HepG2 (cell line): Measurements from ENCODE around the gene ARAP3. TPM values are rescaled to one million over a fixed set of nuclear protein-coding genes. Genes with fewer than 3 reads are reported as not detected.

ENCODE experiments used
- ATF7 ChIP-seq, 2 experiments: fragments of 450-650 bp in 1 of 2; sonication (generic) in 1 of 2; formaldehyde crosslinking in 1 of 2; IDR thresholded peaks; 2 replicates each; pipeline versions ENCODE4 v1.4.0 to v1.6.1; 2016 to 2020; ENCODE audit warnings: antibody characterized with exemption in 1 of 2, mild to moderate bottlenecking in 1 of 2, missing genetic modification reagents in 1 of 2
- FOXK1 ChIP-seq: sonication (generic); formaldehyde crosslinking; IDR thresholded peaks from 2 replicates; pipeline ENCODE4 v1.4.0; 2020; ENCODE audit warnings: low read depth, missing genetic modification reagents, borderline replicate concordance
- HOXA7 ChIP-seq: sonication (generic); formaldehyde crosslinking; IDR thresholded peaks from 2 replicates; pipeline ENCODE4 v1.8.1; 2022; ENCODE audit warnings: mild to moderate bottlenecking, missing genetic modification reagents, moderate library complexity
- ONECUT2 ChIP-seq: sonication (generic); formaldehyde crosslinking; IDR thresholded peaks from 2 replicates; pipeline ENCODE4 v1.4.0; 2020; ENCODE audit warnings: missing genetic modification reagents
- PAX8 ChIP-seq: sonication (generic); formaldehyde crosslinking; IDR thresholded peaks from 2 replicates; pipeline ENCODE4 v1.8.0; 2022; ENCODE audit warnings: mild to moderate bottlenecking, missing genetic modification reagents, borderline replicate concordance
- RARG ChIP-seq: sonication (generic); formaldehyde crosslinking; IDR thresholded peaks from 2 replicates; pipeline ENCODE4 v1.4.0; 2020; ENCODE audit warnings: low read depth, mild to moderate bottlenecking, missing genetic modification reagents
- RELA ChIP-seq: sonication (generic); formaldehyde crosslinking; IDR thresholded peaks from 2 replicates; pipeline ENCODE4 v1.4.0; 2020; ENCODE audit warnings: missing genetic modification reagents
- RFX5 ChIP-seq: IDR thresholded peaks from 2 replicates; pipeline ENCODE4 v1.6.1; 2011; ENCODE audit warnings: low read depth, low read length, improper control_type of control experiment
- SNAI1 ChIP-seq: sonication (generic); formaldehyde crosslinking; IDR thresholded peaks from 2 replicates; pipeline ENCODE4 v1.5.0; 2020; ENCODE audit warnings: mild to moderate bottlenecking, missing genetic modification reagents, borderline replicate concordance
- SRSF1 ChIP-seq: fragments of 200-400 bp; formaldehyde crosslinking; optimal IDR thresholded peaks from 2 replicates; pipeline ENCODE3; 2017; ENCODE audit warnings: mild to moderate bottlenecking, low read depth, low read length, moderate library complexity
- TP53 ChIP-seq: sonication (generic); formaldehyde crosslinking; conservative IDR thresholded peaks from 2 replicates; pipeline ENCODE4 v1.4.0; 2020; ENCODE audit warnings: missing genetic modification reagents
- ZBTB1 ChIP-seq: sonication (generic); formaldehyde crosslinking; IDR thresholded peaks from 2 replicates; pipeline ENCODE4 v1.4.0; 2020; ENCODE audit warnings: missing genetic modification reagents, borderline replicate concordance
- ZFP37 ChIP-seq: sonication (generic); formaldehyde crosslinking; IDR thresholded peaks from 2 replicates; pipeline ENCODE4 v1.4.0; 2020; ENCODE audit warnings: missing genetic modification reagents, borderline replicate concordance
- ZFY ChIP-seq: sonication (generic); formaldehyde crosslinking; IDR thresholded peaks from 2 replicates; pipeline ENCODE4 v1.4.0; 2020; ENCODE audit warnings: missing genetic modification reagents
- ZNF207 ChIP-seq: fragments of 450-650 bp; IDR thresholded peaks from 2 replicates; pipeline ENCODE4 v1.6.1; 2016; ENCODE audit warnings: antibody characterized with exemption, borderline replicate concordance
- ZNF274 ChIP-seq: sonication (generic); formaldehyde crosslinking; IDR thresholded peaks from 2 replicates; pipeline ENCODE4 v1.5.1; 2020; ENCODE audit warnings: mild to moderate bottlenecking, missing genetic modification reagents
- ZNF335 ChIP-seq: sonication (generic); formaldehyde crosslinking; IDR thresholded peaks from 2 replicates; pipeline ENCODE4 v1.4.0; 2020; ENCODE audit warnings: missing genetic modification reagents
- ZNF768 ChIP-seq: sonication (generic); formaldehyde crosslinking; IDR thresholded peaks from 2 replicates; pipeline ENCODE4 v1.4.0; 2020; ENCODE audit warnings: missing genetic modification reagents
- ZNF781 ChIP-seq: sonication (generic); formaldehyde crosslinking; IDR thresholded peaks from 2 replicates; pipeline ENCODE4 v1.5.1; 2020; ENCODE audit warnings: borderline replicate concordance, mild to moderate bottlenecking, missing genetic modification reagents; ENCODE audit errors: not compliant biosample characterization
- ZNF790 ChIP-seq: sonication (generic); formaldehyde crosslinking; IDR thresholded peaks from 2 replicates; pipeline ENCODE4 v1.8.0; 2022; ENCODE audit warnings: missing genetic modification reagents, mild to moderate bottlenecking, borderline replicate concordance
- polyA plus RNA-seq, 8 experiments: library from polyadenylated mRNA; depleted of rRNA in 3 of 8; stranded (reverse) in 7 of 8; unstranded in 1 of 8; fragments of >200 nt; fragmentation: Illumina TruSeq in 4 of 8; extraction: Trizol in 4 of 8; gene quantifications; 2 replicates each; pipeline versions ENCODE4 v1.2.1 to v1.2.3, GENCODE V29; 2011 to 2016; ENCODE audit warnings: low read depth in 4 of 8, missing spikeins in 1 of 8, mixed read lengths in 1 of 8; ENCODE audit not compliant: insufficient read depth in 1 of 8
- total RNA-seq, 5 experiments: library from RNA; depleted of rRNA; stranded (reverse); fragments of >200 nt; fragmentation: Illumina TruSeq; extraction: Trizol; gene quantifications; 2 replicates each; pipeline ENCODE4 v1.2.3, GENCODE V29; 2016; ENCODE audit warnings: low read depth in 1 of 5
- TF ChIP-seq, protein P1 (sequence below): sonication (generic); formaldehyde crosslinking; IDR thresholded peaks from 2 replicates; pipeline ENCODE4 v1.4.0; 2020; ENCODE audit warnings: missing genetic modification reagents, low read depth, mild to moderate bottlenecking, borderline replicate concordance
- TF ChIP-seq, protein P2 (sequence below): sonication (generic); formaldehyde crosslinking; IDR thresholded peaks from 2 replicates; pipeline ENCODE4 v1.4.0; 2020; ENCODE audit warnings: missing genetic modification reagents
- TF ChIP-seq, protein P3 (sequence below): IDR thresholded peaks from 2 replicates; pipeline ENCODE4 v1.6.1; 2016; ENCODE audit warnings: missing compliant biosample characterization, missing genetic modification reagents, borderline replicate concordance
- TF ChIP-seq, protein P4 (sequence below): sonication (generic); formaldehyde crosslinking; IDR thresholded peaks from 2 replicates; pipeline ENCODE4 v1.4.0; 2020; ENCODE audit warnings: low read depth, mild to moderate bottlenecking, missing genetic modification reagents

The ARAP3 gene
- total and polyA plus RNA-seq, 2 of the 13 experiments (the other 11 are each of a cell fraction or from before 2014, with no cell fraction given): 0.25 TPM; not detected in 1

DNA sequence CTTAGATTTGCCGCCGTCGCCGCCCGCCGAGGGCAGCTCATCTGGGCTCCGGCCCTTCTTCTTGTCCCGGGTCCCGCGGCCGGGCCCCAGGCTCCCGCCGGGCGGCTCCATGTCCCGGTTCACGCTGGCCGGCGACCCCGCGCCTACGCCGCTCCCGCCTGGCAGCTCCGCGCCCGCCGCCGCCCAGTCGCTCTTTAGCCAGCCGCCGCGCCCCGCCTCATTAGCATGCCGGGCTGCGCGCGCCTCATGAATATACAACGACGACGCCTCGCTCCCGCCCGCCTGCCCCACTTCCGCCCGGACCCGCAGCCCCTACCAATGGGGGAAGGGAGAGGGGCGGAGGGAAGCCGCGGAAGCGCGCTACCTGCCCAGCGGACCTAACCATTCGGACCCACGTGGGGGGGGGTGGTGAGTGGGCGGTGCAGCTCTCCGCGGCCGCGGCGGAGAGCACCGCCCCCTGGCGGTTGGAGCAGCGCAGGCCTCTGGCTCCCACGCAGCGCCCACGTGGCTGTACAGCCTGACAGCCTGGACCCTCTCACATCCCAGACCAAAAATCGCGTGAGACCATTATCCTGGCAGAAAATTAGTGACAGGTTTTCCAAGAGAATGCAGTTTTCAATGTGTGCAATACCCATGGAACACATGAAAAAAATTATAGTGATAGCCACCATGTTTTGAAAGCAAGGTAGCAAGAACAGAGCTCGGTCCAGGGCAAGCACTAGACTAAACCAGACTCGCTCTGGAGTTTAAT lies 63.1 kb downstream of the ARAP3 start, which contains the start of gene DIAPH1 (continued):
- TF ChIP-seq ZFP37 (CRISPR knock-in tag): no peak
- no peak for TF ChIP-seq RELA
- TF ChIP-seq, protein P1, sequence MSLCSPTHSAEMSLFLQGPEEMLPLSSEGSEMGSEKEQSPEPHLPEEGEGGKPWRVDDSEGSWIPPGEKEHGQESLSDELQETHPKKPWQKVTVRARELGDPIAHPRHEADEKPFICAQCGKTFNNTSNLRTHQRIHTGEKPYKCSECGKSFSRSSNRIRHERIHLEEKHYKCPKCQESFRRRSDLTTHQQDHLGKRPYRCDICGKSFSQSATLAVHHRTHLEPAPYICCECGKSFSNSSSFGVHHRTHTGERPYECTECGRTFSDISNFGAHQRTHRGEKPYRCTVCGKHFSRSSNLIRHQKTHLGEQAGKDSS: peak; percentile 71; the same call in 1 of the 2 replicates
- peak; percentile 82; the same call in 1 of the 2 replicates for TF ChIP-seq SNAI1 (CRISPR knock-in tag)
- TF ChIP-seq PAX8 (CRISPR knock-in tag): no peak
- TF ChIP-seq RFX5: no peak
- no peak for TF ChIP-seq HOXA7
- TF ChIP-seq, protein P2, sequence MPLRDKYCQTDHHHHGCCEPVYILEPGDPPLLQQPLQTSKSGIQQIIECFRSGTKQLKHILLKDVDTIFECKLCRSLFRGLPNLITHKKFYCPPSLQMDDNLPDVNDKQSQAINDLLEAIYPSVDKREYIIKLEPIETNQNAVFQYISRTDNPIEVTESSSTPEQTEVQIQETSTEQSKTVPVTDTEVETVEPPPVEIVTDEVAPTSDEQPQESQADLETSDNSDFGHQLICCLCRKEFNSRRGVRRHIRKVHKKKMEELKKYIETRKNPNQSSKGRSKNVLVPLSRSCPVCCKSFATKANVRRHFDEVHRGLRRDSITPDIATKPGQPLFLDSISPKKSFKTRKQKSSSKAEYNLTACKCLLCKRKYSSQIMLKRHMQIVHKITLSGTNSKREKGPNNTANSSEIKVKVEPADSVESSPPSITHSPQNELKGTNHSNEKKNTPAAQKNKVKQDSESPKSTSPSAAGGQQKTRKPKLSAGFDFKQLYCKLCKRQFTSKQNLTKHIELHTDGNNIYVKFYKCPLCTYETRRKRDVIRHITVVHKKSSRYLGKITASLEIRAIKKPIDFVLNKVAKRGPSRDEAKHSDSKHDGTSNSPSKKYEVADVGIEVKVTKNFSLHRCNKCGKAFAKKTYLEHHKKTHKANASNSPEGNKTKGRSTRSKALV (CRISPR knock-in tag): no peak
- no peak for TF ChIP-seq ZNF274
- no peak for TF ChIP-seq ZBTB1 (CRISPR knock-in tag)
- TF ChIP-seq ZFY (CRISPR knock-in tag): 0 out of 2 replicates have a peak, but pooled peaks have one; percentile 51
- TF ChIP-seq ZNF781 (CRISPR knock-in tag): peak; percentile 68
- TF ChIP-seq RARG: no peak
- TF ChIP-seq ZNF335 (CRISPR knock-in tag): no peak
- TF ChIP-seq TP53 (CRISPR knock-in tag): no peak
- TF ChIP-seq ATF7 (IDR thresholded peaks at IDR 0.05): peak; percentile 36; the same call in 1 of the 2 replicates
- no peak for TF ChIP-seq ATF7 (CRISPR knock-in tag; IDR thresholded peaks at IDR 0.05)
- TF ChIP-seq, protein P3, sequence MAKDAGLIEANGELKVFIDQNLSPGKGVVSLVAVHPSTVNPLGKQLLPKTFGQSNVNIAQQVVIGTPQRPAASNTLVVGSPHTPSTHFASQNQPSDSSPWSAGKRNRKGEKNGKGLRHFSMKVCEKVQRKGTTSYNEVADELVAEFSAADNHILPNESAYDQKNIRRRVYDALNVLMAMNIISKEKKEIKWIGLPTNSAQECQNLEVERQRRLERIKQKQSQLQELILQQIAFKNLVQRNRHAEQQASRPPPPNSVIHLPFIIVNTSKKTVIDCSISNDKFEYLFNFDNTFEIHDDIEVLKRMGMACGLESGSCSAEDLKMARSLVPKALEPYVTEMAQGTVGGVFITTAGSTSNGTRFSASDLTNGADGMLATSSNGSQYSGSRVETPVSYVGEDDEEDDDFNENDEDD (CRISPR knock-in tag): peak; percentile 86; the same call in 1 of the 2 replicates
- no peak for TF ChIP-seq ONECUT2
- no peak for TF ChIP-seq SRSF1
- TF ChIP-seq, protein P4, sequence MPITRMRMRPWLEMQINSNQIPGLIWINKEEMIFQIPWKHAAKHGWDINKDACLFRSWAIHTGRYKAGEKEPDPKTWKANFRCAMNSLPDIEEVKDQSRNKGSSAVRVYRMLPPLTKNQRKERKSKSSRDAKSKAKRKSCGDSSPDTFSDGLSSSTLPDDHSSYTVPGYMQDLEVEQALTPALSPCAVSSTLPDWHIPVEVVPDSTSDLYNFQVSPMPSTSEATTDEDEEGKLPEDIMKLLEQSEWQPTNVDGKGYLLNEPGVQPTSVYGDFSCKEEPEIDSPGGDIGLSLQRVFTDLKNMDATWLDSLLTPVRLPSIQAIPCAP (CRISPR knock-in tag): no peak
- TF ChIP-seq ZNF790: no peak; the same call in 1 of the 2 replicates
- peak; percentile 25; the same call in 1 of the 2 replicates for TF ChIP-seq FOXK1 (CRISPR knock-in tag)
- no peak for TF ChIP-seq ZNF207
- TF ChIP-seq ZNF768 (CRISPR knock-in tag): no peak; the same call in 1 of the 2 replicates
